GM12874 (cell line): ENCODE measurements around the gene ARHGAP44.

Experiments
- TF ChIP-seq, protein P1 (sequence below): IDR thresholded peaks from 2 replicates; pipeline ENCODE4 v1.5.1; 2011; ENCODE audit warnings: low read depth, mild to moderate bottlenecking, control low read depth, low read length, moderate library complexity; ENCODE audit not compliant: insufficient read depth

Gene ARHGAP44

DNA sequence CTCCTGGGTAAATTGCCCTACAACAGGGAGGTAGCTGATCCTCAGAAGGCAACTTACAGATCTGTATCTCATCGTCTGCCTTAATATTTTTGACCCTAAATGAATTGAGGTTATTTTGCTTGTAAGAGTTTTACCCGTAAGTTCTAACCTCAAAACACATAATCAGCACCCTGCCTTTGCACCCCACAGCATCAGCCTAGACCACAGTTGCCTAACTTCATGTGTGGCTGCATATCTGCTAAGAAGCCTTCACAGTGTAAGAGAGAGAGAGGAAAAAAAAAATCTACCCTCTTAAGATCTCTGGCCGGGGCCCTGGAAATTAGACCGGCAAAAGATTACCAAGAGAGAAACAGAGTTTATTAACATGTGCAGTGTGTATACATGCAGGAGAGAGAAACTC, 76.9 kb downstream of the ARHGAP44 start:
- TF ChIP-seq, protein P1, sequence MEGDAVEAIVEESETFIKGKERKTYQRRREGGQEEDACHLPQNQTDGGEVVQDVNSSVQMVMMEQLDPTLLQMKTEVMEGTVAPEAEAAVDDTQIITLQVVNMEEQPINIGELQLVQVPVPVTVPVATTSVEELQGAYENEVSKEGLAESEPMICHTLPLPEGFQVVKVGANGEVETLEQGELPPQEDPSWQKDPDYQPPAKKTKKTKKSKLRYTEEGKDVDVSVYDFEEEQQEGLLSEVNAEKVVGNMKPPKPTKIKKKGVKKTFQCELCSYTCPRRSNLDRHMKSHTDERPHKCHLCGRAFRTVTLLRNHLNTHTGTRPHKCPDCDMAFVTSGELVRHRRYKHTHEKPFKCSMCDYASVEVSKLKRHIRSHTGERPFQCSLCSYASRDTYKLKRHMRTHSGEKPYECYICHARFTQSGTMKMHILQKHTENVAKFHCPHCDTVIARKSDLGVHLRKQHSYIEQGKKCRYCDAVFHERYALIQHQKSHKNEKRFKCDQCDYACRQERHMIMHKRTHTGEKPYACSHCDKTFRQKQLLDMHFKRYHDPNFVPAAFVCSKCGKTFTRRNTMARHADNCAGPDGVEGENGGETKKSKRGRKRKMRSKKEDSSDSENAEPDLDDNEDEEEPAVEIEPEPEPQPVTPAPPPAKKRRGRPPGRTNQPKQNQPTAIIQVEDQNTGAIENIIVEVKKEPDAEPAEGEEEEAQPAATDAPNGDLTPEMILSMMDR, result no peak

DNA sequence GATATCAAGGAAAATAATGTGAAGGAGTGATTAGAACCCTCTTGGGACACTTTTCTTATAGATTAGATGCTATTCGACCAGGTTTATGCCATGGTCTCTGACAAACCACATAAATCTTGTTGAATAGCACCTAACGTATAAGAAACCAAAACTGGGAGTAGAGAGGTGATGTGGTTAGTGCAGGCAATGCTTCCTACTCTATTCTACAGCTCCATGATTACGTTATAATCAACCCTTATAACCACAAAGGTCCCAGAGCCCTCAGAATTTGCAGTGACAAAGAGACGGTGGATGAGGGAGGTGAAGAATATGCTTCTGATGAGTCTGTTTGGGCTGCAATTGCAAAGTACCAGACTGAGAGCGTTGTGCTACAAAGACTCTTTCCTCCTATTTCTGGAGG, 78.4 kb downstream of the ARHGAP44 start:
- TF ChIP-seq, protein P1, result no peak

DNA sequence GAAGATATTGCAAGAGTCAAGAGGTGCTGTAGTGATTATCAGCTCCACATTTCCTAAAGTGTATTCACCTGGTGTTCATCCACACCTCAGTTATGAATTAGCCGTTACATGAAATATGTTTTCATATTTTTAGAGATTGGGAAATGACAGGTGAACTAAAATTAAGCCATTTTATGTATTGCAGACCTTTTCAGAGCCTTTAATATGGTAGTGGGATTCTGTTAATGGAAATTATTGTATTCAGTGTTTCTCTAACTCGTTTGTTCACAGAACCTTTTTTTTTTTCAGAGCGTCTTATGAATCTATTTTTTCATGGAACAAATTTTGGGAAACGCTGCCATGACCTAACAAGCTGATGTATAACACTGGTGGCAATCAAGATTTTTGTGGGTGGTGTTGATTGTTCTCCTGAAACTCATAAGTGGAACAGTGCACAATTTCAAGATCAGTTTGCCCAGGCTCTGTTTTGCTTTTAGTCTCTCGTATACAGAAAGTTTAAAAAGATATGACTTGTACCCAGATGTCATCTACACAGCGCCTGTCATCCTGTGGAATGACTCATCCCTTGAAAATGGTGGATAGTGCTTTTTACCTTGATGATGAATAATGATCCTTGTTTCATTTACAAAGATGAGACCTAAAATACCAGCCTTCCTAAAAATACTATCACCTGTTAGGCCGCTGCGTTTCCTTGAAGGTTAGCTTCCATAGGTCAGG, 88.8 kb downstream of the ARHGAP44 start:
- TF ChIP-seq, protein P1, result no peak

DNA sequence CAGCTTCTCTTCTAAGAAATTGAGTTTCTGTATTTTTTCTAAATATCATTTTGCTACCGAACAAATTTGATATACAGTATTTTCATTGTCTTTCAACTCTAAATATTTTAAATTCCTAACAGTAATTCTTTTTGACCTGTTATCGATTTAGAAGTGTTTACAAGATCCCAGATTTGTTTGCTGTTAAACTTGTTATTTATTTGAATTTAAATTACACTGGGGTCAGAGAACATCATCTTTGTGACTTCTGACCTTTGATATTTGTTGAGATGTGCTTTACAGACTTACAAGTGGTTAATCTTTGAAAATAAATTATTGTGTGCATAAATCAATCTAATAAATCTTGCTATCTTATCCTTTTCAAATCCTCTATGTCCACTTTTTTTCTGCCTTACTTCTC, 94.2 kb downstream of the ARHGAP44 start:
- TF ChIP-seq, protein P1, result no peak

DNA sequence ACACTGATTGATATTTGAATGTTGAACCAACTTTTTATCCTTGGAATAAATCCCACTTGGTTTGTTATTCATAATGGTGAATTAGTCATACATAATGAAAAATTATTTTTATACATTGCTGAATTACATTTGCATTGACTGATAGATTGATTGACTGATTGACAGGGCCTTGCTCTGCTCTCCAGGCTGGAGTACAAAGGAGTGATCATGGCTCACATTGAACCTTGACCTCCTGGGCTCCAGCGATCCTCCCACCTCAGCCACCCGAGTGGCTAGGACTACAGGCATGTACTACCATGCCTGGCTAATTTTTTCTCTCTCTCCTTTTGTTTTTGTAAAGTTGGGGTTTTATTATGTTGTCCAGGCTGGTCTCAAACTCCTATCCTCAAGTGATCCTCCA, 97.8 kb downstream of the ARHGAP44 start:
- TF ChIP-seq, protein P1, result no peak

DNA sequence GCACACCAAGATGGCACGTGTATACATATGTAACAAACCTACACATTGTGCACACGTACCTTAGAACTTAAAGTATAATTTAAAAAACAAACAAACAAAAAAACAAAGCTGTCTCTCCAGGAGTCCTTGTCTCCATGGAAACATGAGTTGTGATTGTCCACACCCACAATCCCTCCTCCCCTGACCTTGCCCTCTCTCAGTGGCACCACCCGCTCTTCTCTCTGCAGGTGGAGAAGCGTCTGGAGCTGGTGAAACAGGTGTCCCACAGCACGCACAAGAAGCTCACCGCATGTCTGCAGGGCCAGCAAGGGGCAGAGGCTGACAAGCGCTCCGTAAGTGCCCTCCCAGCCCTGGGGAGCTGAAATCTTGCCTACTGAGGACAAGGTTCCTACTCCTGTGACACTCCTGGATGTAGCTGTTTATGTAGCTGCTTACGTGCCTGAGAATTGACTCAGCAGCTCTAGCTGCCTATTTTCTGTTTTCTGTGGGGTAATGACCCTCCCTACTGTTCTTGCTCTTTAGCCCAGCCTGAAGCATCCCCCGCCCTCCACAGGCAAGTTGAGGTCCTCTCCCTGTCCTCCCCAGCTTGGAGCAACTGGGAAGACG, 107.0 kb downstream of the ARHGAP44 start:
- TF ChIP-seq, protein P1, result no peak

DNA sequence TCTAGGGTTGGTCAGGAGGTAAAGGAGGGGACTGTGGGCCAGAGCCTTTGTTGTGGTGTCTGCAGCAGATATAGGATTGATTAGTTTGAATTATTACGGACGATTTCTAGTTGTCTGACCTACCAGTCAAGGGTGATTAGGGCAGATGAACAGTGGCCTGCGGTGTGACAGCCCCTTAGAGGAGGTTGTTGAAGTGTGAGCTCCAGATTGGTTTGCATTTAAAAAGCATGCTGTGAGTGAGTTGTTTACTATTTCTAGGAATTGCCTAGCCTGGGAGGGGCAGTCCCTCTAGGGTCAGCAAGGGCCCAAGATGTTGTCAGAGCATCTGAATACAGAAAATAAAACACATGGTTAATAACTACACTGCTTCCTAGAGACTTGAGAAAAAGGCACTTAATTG, 108.8 kb downstream of the ARHGAP44 start:
- TF ChIP-seq, protein P1, result no peak
